Keratinocyte (primary cell): ENCODE measurements around the gene SPRN. TPM values are rescaled to one million over a fixed set of nuclear protein-coding genes. Genes with fewer than 3 reads are reported as not detected.

ENCODE experiments used
- DNase-seq: peaks from one replicate; pipeline ENCODE4 v3.0.0-alpha.2; 2011; ENCODE audit warnings: low read depth, missing footprints, low spot score
- FAIRE-seq: peaks from 2 replicates; lab custom pipeline; 2011; peaks lifted over from hg19 to GRCh38; lab: Jason Lieb, UNC
- H2AFZ ChIP-seq: 2 replicates; pipeline ENCODE4 v1.6.0; 2012; ENCODE audit warnings: low read length, control low read depth, inconsistent platforms; ENCODE audit not compliant: control insufficient read depth
- H3K27ac ChIP-seq: 2 replicates; pipeline ENCODE4 v1.5.1; 2011; ENCODE audit warnings: low read length; ENCODE audit not compliant: control insufficient read depth, insufficient read depth
- H3K27me3 ChIP-seq: 3 replicates; pipeline ENCODE4 v1.6.0; 2011; ENCODE audit warnings: low read length; ENCODE audit not compliant: control insufficient read depth, insufficient read depth; ENCODE audit errors: extremely low read depth
- H3K36me3 ChIP-seq, 2 experiments: 2 replicates in 1 of 2; 3 replicates in 1 of 2; pipeline ENCODE4 v1.5.1; 2011; ENCODE audit warnings: low read length in 2 of 2, mild to moderate bottlenecking in 1 of 2; ENCODE audit not compliant: control insufficient read depth in 2 of 2, insufficient read depth in 2 of 2; ENCODE audit errors: extremely low read depth in 1 of 2
- H3K4me1 ChIP-seq: 3 replicates; pipeline ENCODE4 v1.5.1; 2011; ENCODE audit warnings: low read length; ENCODE audit not compliant: control insufficient read depth, insufficient read depth; ENCODE audit errors: extremely low read depth
- H3K4me2 ChIP-seq: 3 replicates; pipeline ENCODE4 v1.6.0; 2011; ENCODE audit warnings: low read depth, low read length; ENCODE audit not compliant: control insufficient read depth, insufficient read depth; ENCODE audit errors: extremely low read depth
- H3K4me3 ChIP-seq, 3 experiments: fragments of 200-600 bp in 1 of 3; sonication (generic) in 1 of 3; 2 replicates in 2 of 3; 3 replicates in 1 of 3; pipeline ENCODE4 v1.5.1; 2011 to 2016; ENCODE audit warnings: low read length in 3 of 3, mild to moderate bottlenecking in 3 of 3, control low read depth in 2 of 3, inconsistent platforms in 1 of 3, low read depth in 1 of 3, mixed read lengths in 1 of 3, mixed run types in 1 of 3, moderate library complexity in 1 of 3; ENCODE audit not compliant: control insufficient read depth in 2 of 3, insufficient read depth in 2 of 3; ENCODE audit errors: extremely low read depth in 1 of 3
- H3K79me2 ChIP-seq: 2 replicates; pipeline ENCODE4 v1.6.0; 2012; ENCODE audit warnings: low read length; ENCODE audit not compliant: control insufficient read depth, insufficient read depth
- H3K9ac ChIP-seq: 3 replicates; pipeline ENCODE4 v1.6.0; 2011; ENCODE audit warnings: low read length; ENCODE audit not compliant: control insufficient read depth, insufficient read depth; ENCODE audit errors: extremely low read depth
- H3K9me1 ChIP-seq: 3 replicates; pipeline ENCODE4 v1.6.0; 2011; ENCODE audit warnings: low read length; ENCODE audit not compliant: control insufficient read depth, insufficient read depth; ENCODE audit errors: extremely low read depth
- H3K9me3 ChIP-seq: 2 replicates; pipeline ENCODE4 v1.5.1; 2012; ENCODE audit warnings: low read depth, low read length; ENCODE audit not compliant: control insufficient read depth
- H4K20me1 ChIP-seq: 3 replicates; pipeline ENCODE4 v1.6.0; 2011; ENCODE audit warnings: low read length; ENCODE audit not compliant: control insufficient read depth, insufficient read depth; ENCODE audit errors: extremely low read depth
- EZH2 ChIP-seq: IDR thresholded peaks from one replicate; pipeline ENCODE4 v1.6.1; 2012; ENCODE audit warnings: inconsistent platforms, mild to moderate bottlenecking, low read length, moderate library complexity
- dilution Hi-C: fragments of 300-500 bp; cut with MboI; formaldehyde crosslinking; loops from one replicate; pipeline ENCODE4 v1.7.0; 2020; ENCODE audit warnings: low sequenced_read_pairs; ENCODE audit not compliant: extremely low pct_ligation_motif_present
- polyA plus RNA-seq, 5 experiments: library from polyadenylated mRNA; depleted of rRNA in 3 of 5; stranded (reverse) in 3 of 5; stranded (forward) in 1 of 5; unstranded in 1 of 5; fragments of >200 nt; gene quantifications; 1 replicate in 1 of 5; 2 replicates in 3 of 5; 3 replicates in 1 of 5; pipeline versions ENCODE4 v1.2.1 to v1.2.3, GENCODE V29; 2011 to 2012; ENCODE audit warnings: missing spikeins in 2 of 5, low read depth in 1 of 5, low replicate concordance in 1 of 5
- TF ChIP-seq, protein P1 (sequence below), 3 experiments: IDR thresholded peaks in 1 of 3; conservative IDR thresholded peaks in 1 of 3; optimal IDR thresholded peaks in 1 of 3; 2 replicates in 2 of 3; 3 replicates in 1 of 3; pipeline versions ENCODE3 to v1.5.1; 2011; ENCODE audit warnings: low read length in 3 of 3, mild to moderate bottlenecking in 3 of 3, moderate library complexity in 2 of 3, control low read depth in 1 of 3, inconsistent platforms in 1 of 3; ENCODE audit not compliant: insufficient read depth in 2 of 3; ENCODE audit errors: extremely low read depth in 1 of 3

Gene SPRN
- polyA plus RNA-seq, 1 donor (not counting 4 experiments of a cell fraction or from before 2014, with no cell fraction given): 0.01 TPM

DNA sequence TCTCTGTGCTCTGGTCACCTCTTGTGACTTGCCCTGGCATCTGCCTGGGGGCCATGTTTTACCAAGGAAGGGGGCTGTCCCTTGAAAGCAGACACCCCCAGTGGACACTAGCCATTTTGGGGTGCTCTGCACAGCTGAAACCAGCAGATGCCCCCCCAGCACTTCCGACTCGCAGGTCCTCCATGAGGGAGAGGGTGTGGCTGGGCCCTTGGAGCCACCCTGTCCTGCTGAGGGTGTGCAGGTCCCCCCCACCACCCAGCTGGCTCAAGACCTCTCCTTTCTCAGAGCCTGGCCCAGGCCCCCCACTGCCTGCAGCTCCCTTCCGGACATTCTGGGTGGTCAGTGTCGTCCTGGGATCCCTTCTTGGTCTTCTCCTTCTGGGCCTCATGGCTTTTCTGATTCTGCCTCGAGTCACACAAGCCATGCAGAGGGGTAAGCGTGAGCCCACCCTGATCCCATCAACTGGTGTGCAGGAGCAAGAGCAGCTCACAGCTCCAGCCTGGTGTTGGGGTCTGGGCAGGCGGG, 41.6 kb upstream of the SPRN start:
- FAIRE-seq (no peak), DNase-seq (no peak)
- Histone ChIP-seq H3K36me3 (no peaks in the 10 kb centered on the region), H3K9me3 (no peaks in the 10 kb centered on the region), H3K79me2 (no peaks in the 10 kb centered on the region), H2AFZ (no peak overlapping the region), H3K9me1 (no peaks in the 10 kb centered on the region), H3K4me3 (no peak overlapping the region), H3K9ac (no peak overlapping the region), H3K4me1 (no peaks in the 10 kb centered on the region), H3K4me2 (no peak overlapping the region), H3K27me3 (no peaks in the 10 kb centered on the region), H3K27ac (no peak overlapping the region), H4K20me1 (no peaks in the 10 kb centered on the region)
- TF ChIP-seq, protein P1, sequence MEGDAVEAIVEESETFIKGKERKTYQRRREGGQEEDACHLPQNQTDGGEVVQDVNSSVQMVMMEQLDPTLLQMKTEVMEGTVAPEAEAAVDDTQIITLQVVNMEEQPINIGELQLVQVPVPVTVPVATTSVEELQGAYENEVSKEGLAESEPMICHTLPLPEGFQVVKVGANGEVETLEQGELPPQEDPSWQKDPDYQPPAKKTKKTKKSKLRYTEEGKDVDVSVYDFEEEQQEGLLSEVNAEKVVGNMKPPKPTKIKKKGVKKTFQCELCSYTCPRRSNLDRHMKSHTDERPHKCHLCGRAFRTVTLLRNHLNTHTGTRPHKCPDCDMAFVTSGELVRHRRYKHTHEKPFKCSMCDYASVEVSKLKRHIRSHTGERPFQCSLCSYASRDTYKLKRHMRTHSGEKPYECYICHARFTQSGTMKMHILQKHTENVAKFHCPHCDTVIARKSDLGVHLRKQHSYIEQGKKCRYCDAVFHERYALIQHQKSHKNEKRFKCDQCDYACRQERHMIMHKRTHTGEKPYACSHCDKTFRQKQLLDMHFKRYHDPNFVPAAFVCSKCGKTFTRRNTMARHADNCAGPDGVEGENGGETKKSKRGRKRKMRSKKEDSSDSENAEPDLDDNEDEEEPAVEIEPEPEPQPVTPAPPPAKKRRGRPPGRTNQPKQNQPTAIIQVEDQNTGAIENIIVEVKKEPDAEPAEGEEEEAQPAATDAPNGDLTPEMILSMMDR (optimal IDR thresholded peaks at IDR 0.05 in 1 of 3, IDR thresholded peaks at IDR 0.05 in 1 of 3, conservative IDR thresholded peaks at IDR 0.05 in 1 of 3; ENCODE audit: extremely low read depth in 1 of 3, insufficient read depth in 2 of 3, low read length in 3 of 3): no peak
- TF ChIP-seq EZH2: no peak
- dilution Hi-C loops: no loop called here

DNA sequence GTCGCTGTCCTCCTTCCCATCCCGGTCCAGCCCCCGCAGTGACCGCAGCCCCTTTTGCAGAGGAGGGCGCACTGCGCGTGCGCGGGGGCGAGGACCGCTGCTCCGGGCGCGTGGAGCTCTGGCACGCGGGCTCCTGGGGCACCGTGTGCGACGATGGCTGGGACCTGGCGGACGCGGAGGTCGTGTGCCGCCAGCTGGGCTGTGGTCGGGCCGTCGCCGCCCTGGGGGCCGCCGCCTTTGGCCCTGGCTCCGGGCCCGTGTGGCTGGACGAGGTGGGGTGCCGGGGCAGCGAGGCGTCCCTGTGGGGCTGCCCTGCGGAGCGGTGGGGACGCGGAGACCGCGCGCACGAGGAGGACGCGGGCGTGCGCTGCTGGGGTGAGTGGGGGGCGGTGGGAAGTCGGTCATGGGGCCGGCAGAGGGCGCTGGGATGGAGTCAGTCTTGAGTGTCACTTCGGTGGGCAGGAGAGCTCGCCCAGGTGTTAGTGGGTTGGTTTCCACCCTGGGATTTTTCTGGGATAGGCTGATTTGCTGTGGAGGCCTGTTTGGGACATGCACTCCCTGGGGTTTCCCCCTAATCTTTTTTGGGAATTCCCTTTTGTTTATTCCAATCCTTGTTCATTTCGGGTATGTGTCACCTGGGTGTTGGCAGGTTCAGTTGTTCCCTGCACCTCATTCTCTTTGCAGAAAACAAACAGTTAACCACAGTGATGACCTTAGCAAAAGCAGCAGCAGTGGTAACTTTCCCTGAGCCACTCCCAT, 40.9 kb upstream of the SPRN start:
- H3K9me1 ChIP-seq: no peaks in the 10 kb centered on the region
- no peak for DNase-seq

More for the DNA sequence above, 40.9 kb upstream of the SPRN start:
- Histone ChIP-seq H3K4me1 (no peaks in the 10 kb centered on the region), H3K36me3 (no peaks in the 10 kb centered on the region), H3K4me2 (no peak overlapping the region), H3K79me2 (no peaks in the 10 kb centered on the region), H3K9me3 (no peaks in the 10 kb centered on the region), H3K4me3 (no peak overlapping the region), H2AFZ (no peak overlapping the region), H4K20me1 (no peaks in the 10 kb centered on the region), H3K27ac (no peak overlapping the region), H3K9ac (no peak overlapping the region), H3K27me3 (no peaks in the 10 kb centered on the region)
- dilution Hi-C loops: no loop called here
- TF ChIP-seq EZH2: no peak
- TF ChIP-seq, protein P1 (optimal IDR thresholded peaks at IDR 0.05 in 1 of 3, IDR thresholded peaks at IDR 0.05 in 1 of 3, conservative IDR thresholded peaks at IDR 0.05 in 1 of 3; ENCODE audit: extremely low read depth in 1 of 3, insufficient read depth in 2 of 3, low read length in 3 of 3): no peak
- FAIRE-seq: no peak
